Loucy (cell line): ENCODE data around the gene DEXI.

Experiments used
- EZH2phosphoT487 ChIP-seq: fragments of 200-600 bp; IDR thresholded peaks from 2 replicates; pipeline ENCODE4 v1.6.1; 2018; ENCODE audit warnings: antibody characterized with exemption, mild to moderate bottlenecking, moderate library complexity, borderline replicate concordance
- TF ChIP-seq, protein P1 (sequence below): fragments of 200-600 bp; sonication (generic); conservative IDR thresholded peaks from 2 replicates; pipeline ENCODE4 v1.5.1; 2014; ENCODE audit warnings: mild to moderate bottlenecking, antibody characterized with exemption, low read length

- TF ChIP-seq, protein P1, sequence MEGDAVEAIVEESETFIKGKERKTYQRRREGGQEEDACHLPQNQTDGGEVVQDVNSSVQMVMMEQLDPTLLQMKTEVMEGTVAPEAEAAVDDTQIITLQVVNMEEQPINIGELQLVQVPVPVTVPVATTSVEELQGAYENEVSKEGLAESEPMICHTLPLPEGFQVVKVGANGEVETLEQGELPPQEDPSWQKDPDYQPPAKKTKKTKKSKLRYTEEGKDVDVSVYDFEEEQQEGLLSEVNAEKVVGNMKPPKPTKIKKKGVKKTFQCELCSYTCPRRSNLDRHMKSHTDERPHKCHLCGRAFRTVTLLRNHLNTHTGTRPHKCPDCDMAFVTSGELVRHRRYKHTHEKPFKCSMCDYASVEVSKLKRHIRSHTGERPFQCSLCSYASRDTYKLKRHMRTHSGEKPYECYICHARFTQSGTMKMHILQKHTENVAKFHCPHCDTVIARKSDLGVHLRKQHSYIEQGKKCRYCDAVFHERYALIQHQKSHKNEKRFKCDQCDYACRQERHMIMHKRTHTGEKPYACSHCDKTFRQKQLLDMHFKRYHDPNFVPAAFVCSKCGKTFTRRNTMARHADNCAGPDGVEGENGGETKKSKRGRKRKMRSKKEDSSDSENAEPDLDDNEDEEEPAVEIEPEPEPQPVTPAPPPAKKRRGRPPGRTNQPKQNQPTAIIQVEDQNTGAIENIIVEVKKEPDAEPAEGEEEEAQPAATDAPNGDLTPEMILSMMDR: no peak
- no peak for TF ChIP-seq EZH2phosphoT487
These were observed 19.7 kb downstream of the DEXI start for GRCh38 chr16:10922328-10923145.
